HepG2 (cell line): ENCODE results near the gene CPT1A. TPM values are rescaled to one million over a fixed set of nuclear protein-coding genes. Genes with fewer than 3 reads are reported as not detected.
A peak's percentile ranks its signal among the peaks of the same experiment; 100 is the strongest.

ENCODE experiments used
- ATF7-NPFF ChIP-seq: sonication (generic); formaldehyde crosslinking; IDR thresholded peaks from 2 replicates; pipeline ENCODE4 v1.8.1; 2023; ENCODE audit warnings: mild to moderate bottlenecking, low read depth, missing genetic modification reagents, moderate library complexity
- ETV5 ChIP-seq: IDR thresholded peaks from 2 replicates; pipeline ENCODE4 v1.6.1; 2018; ENCODE audit warnings: missing biosample characterization, missing genetic modification reagents, inconsistent platforms, borderline replicate concordance
- ETV6 ChIP-seq: sonication (generic); formaldehyde crosslinking; conservative IDR thresholded peaks from 2 replicates; pipeline ENCODE4 v1.4.0; 2020; ENCODE audit warnings: missing genetic modification reagents
- HNRNPK ChIP-seq: fragments of 200-400 bp; formaldehyde crosslinking; IDR thresholded peaks from 2 replicates; pipeline ENCODE4 v1.6.1; 2018; ENCODE audit warnings: low read length, low read depth, moderate library complexity, mild to moderate bottlenecking; ENCODE audit not compliant: poor library complexity, severe bottlenecking
- ISX ChIP-seq: sonication (generic); formaldehyde crosslinking; conservative IDR thresholded peaks from 2 replicates; pipeline ENCODE4 v1.5.0; 2020; ENCODE audit warnings: missing genetic modification reagents
- KMT2B ChIP-seq: IDR thresholded peaks from 2 replicates; pipeline ENCODE4 v1.6.1; 2016; ENCODE audit warnings: missing genetic modification reagents, missing compliant biosample characterization
- MED8 ChIP-seq: sonication (generic); formaldehyde crosslinking; IDR thresholded peaks from 2 replicates; pipeline ENCODE4 v1.8.1; 2023; ENCODE audit warnings: mild to moderate bottlenecking, missing genetic modification reagents; ENCODE audit not compliant: insufficient replicate concordance
- MZF1 ChIP-seq: sonication (generic); formaldehyde crosslinking; IDR thresholded peaks from 2 replicates; pipeline ENCODE4 v1.8.1; 2023; ENCODE audit warnings: mild to moderate bottlenecking, missing genetic modification reagents, borderline replicate concordance
- POGZ ChIP-seq: sonication (generic); formaldehyde crosslinking; IDR thresholded peaks from 2 replicates; pipeline ENCODE4 v1.4.0; 2020; ENCODE audit warnings: mild to moderate bottlenecking, missing genetic modification reagents
- SP4 ChIP-seq: sonication (generic); formaldehyde crosslinking; IDR thresholded peaks from 2 replicates; pipeline ENCODE4 v1.8.1; 2023; ENCODE audit warnings: mild to moderate bottlenecking, missing genetic modification reagents
- ZBTB25 ChIP-seq: IDR thresholded peaks from 2 replicates; pipeline ENCODE4 v1.6.1; 2018; ENCODE audit warnings: missing genetic modification reagents
- ZC3H13 ChIP-seq: sonication (generic); formaldehyde crosslinking; IDR thresholded peaks from 2 replicates; pipeline ENCODE4 v1.8.1; 2023; ENCODE audit warnings: mild to moderate bottlenecking, missing genetic modification reagents, moderate library complexity
- ZNF264 ChIP-seq: sonication (generic); formaldehyde crosslinking; IDR thresholded peaks from 2 replicates; pipeline ENCODE4 v1.4.0; 2020; ENCODE audit warnings: missing genetic modification reagents
- ZNF446 ChIP-seq: sonication (generic); formaldehyde crosslinking; IDR thresholded peaks from 2 replicates; pipeline ENCODE4 v1.5.0; 2020; ENCODE audit warnings: mild to moderate bottlenecking, missing genetic modification reagents
- ZNF7 ChIP-seq: IDR thresholded peaks from 2 replicates; pipeline ENCODE4 v1.6.1; 2016; ENCODE audit warnings: missing biosample characterization, missing genetic modification reagents
- ZNF891 ChIP-seq: sonication (generic); formaldehyde crosslinking; IDR thresholded peaks from 2 replicates; pipeline ENCODE4 v1.5.0; 2020; ENCODE audit warnings: mild to moderate bottlenecking, missing genetic modification reagents
- polyA plus RNA-seq, 8 experiments: library from polyadenylated mRNA; depleted of rRNA in 3 of 8; stranded (reverse) in 7 of 8; unstranded in 1 of 8; fragments of >200 nt; fragmentation: Illumina TruSeq in 4 of 8; extraction: Trizol in 4 of 8; gene quantifications; 2 replicates each; pipeline versions ENCODE4 v1.2.1 to v1.2.3, GENCODE V29; 2011 to 2016; ENCODE audit warnings: low read depth in 4 of 8, missing spikeins in 1 of 8, mixed read lengths in 1 of 8; ENCODE audit not compliant: insufficient read depth in 1 of 8
- total RNA-seq, 5 experiments: library from RNA; depleted of rRNA; stranded (reverse); fragments of >200 nt; fragmentation: Illumina TruSeq; extraction: Trizol; gene quantifications; 2 replicates each; pipeline ENCODE4 v1.2.3, GENCODE V29; 2016; ENCODE audit warnings: low read depth in 1 of 5
- TF ChIP-seq, protein P1 (sequence below): sonication (generic); formaldehyde crosslinking; IDR thresholded peaks from 2 replicates; pipeline ENCODE4 v1.9.0; 2021; ENCODE audit warnings: missing genetic modification reagents, borderline replicate concordance
- TF ChIP-seq, protein P2 (sequence below): sonication (generic); formaldehyde crosslinking; IDR thresholded peaks from 2 replicates; pipeline ENCODE4 v1.4.0; 2020; ENCODE audit warnings: mild to moderate bottlenecking, missing genetic modification reagents
- TF ChIP-seq, protein P3 (sequence below): sonication (generic); formaldehyde crosslinking; IDR thresholded peaks from 2 replicates; pipeline ENCODE4 v1.4.0; 2020; ENCODE audit warnings: mild to moderate bottlenecking, missing genetic modification reagents
- TF ChIP-seq, protein P4 (sequence below): sonication (generic); formaldehyde crosslinking; IDR thresholded peaks from 2 replicates; pipeline ENCODE4 v1.5.0; 2020; ENCODE audit warnings: missing genetic modification reagents, mild to moderate bottlenecking, borderline replicate concordance
- TF ChIP-seq, protein P5 (sequence below): IDR thresholded peaks from 2 replicates; pipeline ENCODE4 v1.6.1; 2016; ENCODE audit warnings: missing compliant biosample characterization, missing genetic modification reagents, borderline replicate concordance

Gene CPT1A
- total and polyA plus RNA-seq, 2 of the 13 experiments (the other 11 are each of a cell fraction or from before 2014, with no cell fraction given) = 7.0 to 7.1 TPM

GRCh38 chr11:68843703-68844312 is 2.1 kb upstream of the CPT1A start (continued):
- TF ChIP-seq, protein P1, sequence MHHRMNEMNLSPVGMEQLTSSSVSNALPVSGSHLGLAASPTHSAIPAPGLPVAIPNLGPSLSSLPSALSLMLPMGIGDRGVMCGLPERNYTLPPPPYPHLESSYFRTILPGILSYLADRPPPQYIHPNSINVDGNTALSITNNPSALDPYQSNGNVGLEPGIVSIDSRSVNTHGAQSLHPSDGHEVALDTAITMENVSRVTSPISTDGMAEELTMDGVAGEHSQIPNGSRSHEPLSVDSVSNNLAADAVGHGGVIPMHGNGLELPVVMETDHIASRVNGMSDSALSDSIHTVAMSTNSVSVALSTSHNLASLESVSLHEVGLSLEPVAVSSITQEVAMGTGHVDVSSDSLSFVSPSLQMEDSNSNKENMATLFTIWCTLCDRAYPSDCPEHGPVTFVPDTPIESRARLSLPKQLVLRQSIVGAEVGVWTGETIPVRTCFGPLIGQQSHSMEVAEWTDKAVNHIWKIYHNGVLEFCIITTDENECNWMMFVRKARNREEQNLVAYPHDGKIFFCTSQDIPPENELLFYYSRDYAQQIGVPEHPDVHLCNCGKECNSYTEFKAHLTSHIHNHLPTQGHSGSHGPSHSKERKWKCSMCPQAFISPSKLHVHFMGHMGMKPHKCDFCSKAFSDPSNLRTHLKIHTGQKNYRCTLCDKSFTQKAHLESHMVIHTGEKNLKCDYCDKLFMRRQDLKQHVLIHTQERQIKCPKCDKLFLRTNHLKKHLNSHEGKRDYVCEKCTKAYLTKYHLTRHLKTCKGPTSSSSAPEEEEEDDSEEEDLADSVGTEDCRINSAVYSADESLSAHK (CRISPR knock-in tag) = no peak
- TF ChIP-seq ETV5 (CRISPR knock-in tag) = peak; percentile 69; the same call in 1 of the 2 replicates
- TF ChIP-seq ETV6 = no peak
- TF ChIP-seq ZC3H13 = peak; percentile 49; the same call in 1 of the 2 replicates
- TF ChIP-seq MED8 (CRISPR knock-in tag) = peak; percentile 63
- TF ChIP-seq, protein P2, sequence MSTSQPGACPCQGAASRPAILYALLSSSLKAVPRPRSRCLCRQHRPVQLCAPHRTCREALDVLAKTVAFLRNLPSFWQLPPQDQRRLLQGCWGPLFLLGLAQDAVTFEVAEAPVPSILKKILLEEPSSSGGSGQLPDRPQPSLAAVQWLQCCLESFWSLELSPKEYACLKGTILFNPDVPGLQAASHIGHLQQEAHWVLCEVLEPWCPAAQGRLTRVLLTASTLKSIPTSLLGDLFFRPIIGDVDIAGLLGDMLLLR (CRISPR knock-in tag) = peak; percentile 63; the same call in 1 of the 2 replicates
- peak; percentile 73 for TF ChIP-seq ZNF891
- TF ChIP-seq POGZ (CRISPR knock-in tag) = peak; percentile 84
- TF ChIP-seq, protein P3, sequence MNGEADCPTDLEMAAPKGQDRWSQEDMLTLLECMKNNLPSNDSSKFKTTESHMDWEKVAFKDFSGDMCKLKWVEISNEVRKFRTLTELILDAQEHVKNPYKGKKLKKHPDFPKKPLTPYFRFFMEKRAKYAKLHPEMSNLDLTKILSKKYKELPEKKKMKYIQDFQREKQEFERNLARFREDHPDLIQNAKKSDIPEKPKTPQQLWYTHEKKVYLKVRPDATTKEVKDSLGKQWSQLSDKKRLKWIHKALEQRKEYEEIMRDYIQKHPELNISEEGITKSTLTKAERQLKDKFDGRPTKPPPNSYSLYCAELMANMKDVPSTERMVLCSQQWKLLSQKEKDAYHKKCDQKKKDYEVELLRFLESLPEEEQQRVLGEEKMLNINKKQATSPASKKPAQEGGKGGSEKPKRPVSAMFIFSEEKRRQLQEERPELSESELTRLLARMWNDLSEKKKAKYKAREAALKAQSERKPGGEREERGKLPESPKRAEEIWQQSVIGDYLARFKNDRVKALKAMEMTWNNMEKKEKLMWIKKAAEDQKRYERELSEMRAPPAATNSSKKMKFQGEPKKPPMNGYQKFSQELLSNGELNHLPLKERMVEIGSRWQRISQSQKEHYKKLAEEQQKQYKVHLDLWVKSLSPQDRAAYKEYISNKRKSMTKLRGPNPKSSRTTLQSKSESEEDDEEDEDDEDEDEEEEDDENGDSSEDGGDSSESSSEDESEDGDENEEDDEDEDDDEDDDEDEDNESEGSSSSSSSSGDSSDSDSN (CRISPR knock-in tag) = peak; percentile 80
- TF ChIP-seq ISX (CRISPR knock-in tag) = 0 out of 2 replicates have a peak, but pooled peaks have one; percentile 29
- TF ChIP-seq ZNF446 (CRISPR knock-in tag) = peak; percentile 82; the same call in 1 of the 2 replicates
- TF ChIP-seq ZNF264 (CRISPR knock-in tag) = no peak
- TF ChIP-seq, protein P4, sequence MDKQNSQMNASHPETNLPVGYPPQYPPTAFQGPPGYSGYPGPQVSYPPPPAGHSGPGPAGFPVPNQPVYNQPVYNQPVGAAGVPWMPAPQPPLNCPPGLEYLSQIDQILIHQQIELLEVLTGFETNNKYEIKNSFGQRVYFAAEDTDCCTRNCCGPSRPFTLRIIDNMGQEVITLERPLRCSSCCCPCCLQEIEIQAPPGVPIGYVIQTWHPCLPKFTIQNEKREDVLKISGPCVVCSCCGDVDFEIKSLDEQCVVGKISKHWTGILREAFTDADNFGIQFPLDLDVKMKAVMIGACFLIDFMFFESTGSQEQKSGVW (CRISPR knock-in tag) = no peak
- TF ChIP-seq ZNF7 (CRISPR knock-in tag) = no peak
- peak; percentile 44 for TF ChIP-seq HNRNPK
- TF ChIP-seq, protein P5, sequence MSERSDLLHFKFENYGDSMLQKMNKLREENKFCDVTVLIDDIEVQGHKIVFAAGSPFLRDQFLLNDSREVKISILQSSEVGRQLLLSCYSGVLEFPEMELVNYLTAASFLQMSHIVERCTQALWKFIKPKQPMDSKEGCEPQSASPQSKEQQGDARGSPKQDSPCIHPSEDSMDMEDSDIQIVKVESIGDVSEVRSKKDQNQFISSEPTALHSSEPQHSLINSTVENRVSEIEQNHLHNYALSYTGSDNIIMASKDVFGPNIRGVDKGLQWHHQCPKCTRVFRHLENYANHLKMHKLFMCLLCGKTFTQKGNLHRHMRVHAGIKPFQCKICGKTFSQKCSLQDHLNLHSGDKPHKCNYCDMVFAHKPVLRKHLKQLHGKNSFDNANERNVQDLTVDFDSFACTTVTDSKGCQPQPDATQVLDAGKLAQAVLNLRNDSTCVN = peak; percentile 38; the same call in 1 of the 2 replicates
- peak; percentile 72 for TF ChIP-seq SP4
- peak; percentile 58; the same call in 1 of the 2 replicates for TF ChIP-seq ZBTB25 (CRISPR knock-in tag)
- 0 out of 2 replicates have a peak, but pooled peaks have one; percentile 31 for TF ChIP-seq ATF7-NPFF (CRISPR knock-in tag)
- no peak for TF ChIP-seq MZF1 (CRISPR knock-in tag)
- TF ChIP-seq KMT2B = no peak
